Peyer's patch (tissue), 4 donors: ENCODE measurements around the gene GALNT9. TPM values are rescaled to one million over a fixed set of nuclear protein-coding genes. Genes with fewer than 3 reads are reported as not detected.

ENCODE experiments used
- DNase-seq, 3 donors: peaks; one replicate each; pipeline ENCODE4 v3.0.0-alpha.2; 2017 to 2019
- H3K27ac ChIP-seq, 4 donors: fragments of 200-600 bp; sonication (generic); one replicate each; pipeline ENCODE4 v1.5.1; 2016 to 2019
- H3K27me3 ChIP-seq, 2 donors: fragments of 200-600 bp; sonication (generic); one replicate each; pipeline ENCODE4 v1.5.1; 2019
- H3K36me3 ChIP-seq, 3 donors: fragments of 200-600 bp; sonication (generic); one replicate each; pipeline ENCODE4 v1.5.1; 2016 to 2019
- H3K4me1 ChIP-seq, 4 donors: fragments of 200-600 bp; sonication (generic); one replicate each; pipeline ENCODE4 v1.5.1; 2016 to 2019
- H3K4me3 ChIP-seq, 4 donors: fragments of 200-600 bp; sonication (generic); 1 replicate in 3 of 4; 2 replicates in 1 of 4; pipeline ENCODE4 v1.5.1; 2016 to 2019; ENCODE audit warnings: mild to moderate bottlenecking in 1 of 4
- H3K9me3 ChIP-seq, 4 donors: fragments of 200-600 bp; sonication (generic); one replicate each; pipeline ENCODE4 v1.5.1; 2016 to 2019; ENCODE audit warnings: mild to moderate bottlenecking in 1 of 4
- CTCF ChIP-seq, 6 experiments: fragments of 450-650 bp in 4 of 6; fragments of 200-600 bp in 2 of 6; sonication (generic) in 1 of 6; IDR thresholded peaks; one replicate each; pipeline ENCODE4 v1.5.1; 2017 to 2019; ENCODE audit warnings: antibody characterized with exemption in 6 of 6, mild to moderate bottlenecking in 3 of 6, moderate library complexity in 1 of 6
- POLR2A ChIP-seq, 2 donors: fragments of 450-650 bp; IDR thresholded peaks; one replicate each; pipeline ENCODE4 v1.5.1; 2017; ENCODE audit warnings: antibody characterized with exemption in 2 of 2, mild to moderate bottlenecking in 2 of 2, moderate library complexity in 2 of 2
- total RNA-seq, 4 donors: library from RNA; depleted of rRNA; stranded (reverse); fragments of >200 nt; gene quantifications; one replicate each; pipeline ENCODE4 v1.1.0, GENCODE V29; 2016

Gene GALNT9
- total RNA-seq, 4 donors from 2014 or later, result not detected

- H3K27me3 ChIP-seq, result no peaks in the 10 kb centered on the region
- no peaks in the 10 kb centered on the region for H3K36me3 ChIP-seq
- H3K4me1 ChIP-seq, result no peaks in the 10 kb centered on the region
- no peak overlapping the region for H3K27ac ChIP-seq
- DNase-seq, result peak in 1 of 3 donors; percentile 12
- no peak for TF ChIP-seq CTCF (IDR thresholded peaks at IDR 0.05)
- TF ChIP-seq POLR2A (IDR thresholded peaks at IDR 0.05), result no peak
- H3K4me3 ChIP-seq, result no peak overlapping the region
- H3K9me3 ChIP-seq, result no peaks in the 10 kb centered on the region
Observed at GRCh38 chr12:132365226-132365625, 35.8 kb upstream of the GALNT9 start.

GRCh38 chr12:132364348-132364902 lies 35.0 kb upstream of the GALNT9 start:
- Histone ChIP-seq H3K4me1 (no peaks in the 10 kb centered on the region), H3K27ac (no peak overlapping the region), H3K27me3 (no peaks in the 10 kb centered on the region), H3K9me3 (no peaks in the 10 kb centered on the region), H3K36me3 (no peaks in the 10 kb centered on the region), H3K4me3 (no peak overlapping the region)
- peak in 1 of 3 donors; percentile 9 for DNase-seq
- TF ChIP-seq CTCF (IDR thresholded peaks at IDR 0.05) (no peak), POLR2A (IDR thresholded peaks at IDR 0.05) (no peak)

GRCh38 chr12:132363661-132364347 lies 34.4 kb upstream of the GALNT9 start:
- H3K27ac ChIP-seq, result no peak overlapping the region
- no peaks in the 10 kb centered on the region for H3K27me3 ChIP-seq
- H3K4me1 ChIP-seq, result no peaks in the 10 kb centered on the region
- DNase-seq, result peak in 2 of 3 donors; percentile 29 to 33
- H3K4me3 ChIP-seq, result no peak overlapping the region
- H3K9me3 ChIP-seq, result no peaks in the 10 kb centered on the region
- no peaks in the 10 kb centered on the region for H3K36me3 ChIP-seq
- no peak for TF ChIP-seq POLR2A (IDR thresholded peaks at IDR 0.05)
- TF ChIP-seq CTCF (IDR thresholded peaks at IDR 0.05), result no peak

GRCh38 chr12:132362996-132363660 lies 33.7 kb upstream of the GALNT9 start:
- no peaks in the 10 kb centered on the region for H3K9me3 ChIP-seq
- H3K36me3 ChIP-seq, result no peaks in the 10 kb centered on the region
- H3K4me3 ChIP-seq, result no peak overlapping the region
- TF ChIP-seq POLR2A (IDR thresholded peaks at IDR 0.05), result no peak
- no peak for TF ChIP-seq CTCF (IDR thresholded peaks at IDR 0.05)
- H3K27me3 ChIP-seq, result no peaks in the 10 kb centered on the region
- DNase-seq, result peak in 1 of 3 donors; percentile 30
- H3K4me1 ChIP-seq, result no peaks in the 10 kb centered on the region
- no peak overlapping the region for H3K27ac ChIP-seq

- peak in 1 of 3 donors; percentile 38 for DNase-seq
- H3K4me3 ChIP-seq, result no peak overlapping the region
- TF ChIP-seq CTCF (IDR thresholded peaks at IDR 0.05) (no peak), POLR2A (IDR thresholded peaks at IDR 0.05) (no peak)
- no peak overlapping the region for H3K27ac ChIP-seq
- H3K4me1 ChIP-seq, result peaks cover 0 to 8% (median 0%) of the 10 kb centered on the region in 4 donors
- no peaks in the 10 kb centered on the region for H3K36me3 ChIP-seq
- no peaks in the 10 kb centered on the region for H3K9me3 ChIP-seq
- H3K27me3 ChIP-seq, result no peaks in the 10 kb centered on the region
Observed at GRCh38 chr12:132360906-132361777, 31.8 kb upstream of the GALNT9 start.
